Activated naive CD4-positive, alpha-beta T cell treated with anti-CD3 and anti-CD28 coated beads for 36 hours (primary cell): ENCODE measurements around the gene OR2AG2. TPM values are rescaled to one million over a fixed set of nuclear protein-coding genes. Genes with fewer than 3 reads are reported as not detected.

ENCODE experiments used
- CTCF ChIA-PET: fragments of 350-600 bp; sonication (Branson Sonifier 250); formaldehyde crosslinking; loops from one replicate; lab custom pipeline; 2021; ENCODE audit warnings: antibody characterized with exemption; lab: Charles Lee
- DNase-seq: peaks from one replicate; pipeline ENCODE4 v3.0.0-alpha.2; 2020
- H3K27ac Mint-ChIP-seq: one replicate; pipeline ENCODE4 v1.8.0; 2021; ENCODE audit warnings: mild to moderate bottlenecking, mixed read lengths
- H3K27me3 Mint-ChIP-seq: one replicate; pipeline ENCODE4 v1.8.0; 2021; ENCODE audit warnings: low read depth, mixed read lengths
- H3K36me3 Mint-ChIP-seq: one replicate; pipeline ENCODE4 v1.8.0; 2021; ENCODE audit warnings: low read depth, mixed read lengths
- H3K4me1 Mint-ChIP-seq: one replicate; pipeline ENCODE4 v1.8.0; 2021; ENCODE audit warnings: low read depth, mixed read lengths
- H3K4me3 Mint-ChIP-seq: one replicate; pipeline ENCODE4 v1.8.0; 2021; ENCODE audit warnings: mild to moderate bottlenecking, moderate library complexity, mixed read lengths
- H3K9me3 Mint-ChIP-seq: one replicate; pipeline ENCODE4 v1.8.0; 2021; ENCODE audit warnings: mixed read lengths
- intact Hi-C: fragments of 100-400 bp; cut with micrococcal nuclease; formaldehyde crosslinking; loops from one replicate; pipeline ENCODE4 v1.15.1; 2023
- total RNA-seq, 2 experiments: library from RNA; stranded (reverse); gene quantifications; one replicate each; pipeline ENCODE4 v1.2.3, GENCODE V29; 2021

The OR2AG2 gene
- total RNA-seq, 2 experiments from 2014 or later = 0.05 TPM; not detected in 1

DNA sequence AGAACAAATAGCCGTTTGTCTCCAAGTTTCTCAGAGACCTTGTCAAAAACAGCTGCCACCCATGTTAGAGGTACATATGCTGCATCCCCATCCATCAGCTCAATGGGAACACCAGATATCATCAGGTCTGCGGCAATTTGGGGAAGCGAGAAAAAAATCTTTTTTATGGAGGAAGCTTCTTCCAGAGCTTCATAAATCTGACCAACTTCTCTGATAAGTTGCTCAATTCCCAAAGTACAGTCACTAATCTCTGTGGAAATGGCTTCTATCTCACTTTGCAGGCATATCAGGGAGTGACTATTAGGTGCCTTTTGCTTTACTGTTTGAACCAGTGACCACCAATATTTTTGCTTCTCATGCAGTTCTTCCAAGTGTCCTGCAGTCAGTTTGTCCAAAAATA is 54.4 kb downstream of the OR2AG2 start:
- no peak for DNase-seq
- Mint-ChIP-seq H3K27ac (no peak overlapping the region), H3K4me1 (peaks cover 50% of the 10 kb centered on the region), H3K9me3 (peaks cover 36% of the 10 kb centered on the region), H3K27me3 (no peaks in the 10 kb centered on the region), H3K4me3 (no peak overlapping the region), H3K36me3 (peaks cover 46% of the 10 kb centered on the region)
- CTCF ChIA-PET = interaction anchor here (0.8 to 2.0 kb wide), 7 partner anchors 11 to 338 kb away, joined by 3 to 9 read pairs (median 6); no protein-coding TSS in a partner anchor
- intact Hi-C loops = no loop called here

Other genes starting within 250 kb of the OR2AG2 start
- gene RRP8, start 168.4 kb downstream of the OR2AG2 start, total RNA-seq = 10 to 100 TPM; 31.9 to 33.5 TPM
- gene ILK, start 168.2 kb downstream of the OR2AG2 start, total RNA-seq = 10 to 100 TPM; 65.2 to 65.7 TPM
- gene TAF10, start 159.8 kb downstream of the OR2AG2 start, total RNA-seq = 100 to 1,000 TPM; 151 to 156 TPM
- 10 to 100 TPM; 25.7 to 28.5 TPM for gene TPP1, start 152.6 kb downstream of the OR2AG2 start, total RNA-seq
- gene DCHS1, start 116.2 kb downstream of the OR2AG2 start, total RNA-seq = under 1 TPM; 0.79 to 0.88 TPM
- 100 to 1,000 TPM in 1 of 2 experiments, 10 to 100 TPM in 1; 99.7 to 102 TPM for gene MRPL17, start 88.6 kb downstream of the OR2AG2 start, total RNA-seq
- not detected for gene OR2AG1, start 11.0 kb upstream of the OR2AG2 start, total RNA-seq
- gene OR6A2, start 27.7 kb upstream of the OR2AG2 start, total RNA-seq = under 1 TPM in 1 of 2 experiments, not detected in 1; 0.05 TPM
- gene OR10A5, start 73.7 kb upstream of the OR2AG2 start, total RNA-seq = not detected
- gene OR10A2, start 91.1 kb upstream of the OR2AG2 start, total RNA-seq = not detected
- not detected for gene OR10A4, start 104.6 kb upstream of the OR2AG2 start, total RNA-seq
- gene OR2D2, start 120.5 kb upstream of the OR2AG2 start, total RNA-seq = not detected
- gene OR2D3, start 149.0 kb upstream of the OR2AG2 start, total RNA-seq = not detected
- 1 to 10 TPM in 1 of 2 experiments, under 1 TPM in 1; 0.99 to 1.1 TPM for gene ZNF215, start 154.4 kb upstream of the OR2AG2 start, total RNA-seq
- not detected for gene ZNF214, start 248.4 kb upstream of the OR2AG2 start, total RNA-seq
- not detected for gene NLRP14, start 248.5 kb upstream of the OR2AG2 start, total RNA-seq